Fibroblast of pulmonary artery (primary cell): Measurements from ENCODE around the gene KCNH2.

ENCODE experiments used
- DNase-seq: peaks from one replicate; pipeline ENCODE4 v3.0.0-alpha.2; 2010; ENCODE audit warnings: low read depth
- H3K4me3 ChIP-seq: replicated peaks from 2 replicates; pipeline ENCODE4 v1.5.1; 2011; ENCODE audit warnings: low read depth, mild to moderate bottlenecking, control low read depth, low read length, moderate library complexity
- CTCF ChIP-seq: IDR thresholded peaks from 2 replicates; pipeline ENCODE4 v1.5.1; 2011; ENCODE audit warnings: mild to moderate bottlenecking, control low read depth, low read length, inconsistent platforms; ENCODE audit errors: missing control alignments

Gene KCNH2

GRCh38 chr7:150896562-150897209 lies 81.4 kb downstream of the KCNH2 start:
- TF ChIP-seq CTCF: no peak
- no peak overlapping the region for H3K4me3 ChIP-seq
- DNase-seq: no peak

- no peak for DNase-seq
- H3K4me3 ChIP-seq: no peak overlapping the region
- no peak for TF ChIP-seq CTCF
Measured at GRCh38 chr7:150895809-150896208, 82.3 kb downstream of the KCNH2 start.
